ENCODE measurements around the gene S100Z.

DNA sequence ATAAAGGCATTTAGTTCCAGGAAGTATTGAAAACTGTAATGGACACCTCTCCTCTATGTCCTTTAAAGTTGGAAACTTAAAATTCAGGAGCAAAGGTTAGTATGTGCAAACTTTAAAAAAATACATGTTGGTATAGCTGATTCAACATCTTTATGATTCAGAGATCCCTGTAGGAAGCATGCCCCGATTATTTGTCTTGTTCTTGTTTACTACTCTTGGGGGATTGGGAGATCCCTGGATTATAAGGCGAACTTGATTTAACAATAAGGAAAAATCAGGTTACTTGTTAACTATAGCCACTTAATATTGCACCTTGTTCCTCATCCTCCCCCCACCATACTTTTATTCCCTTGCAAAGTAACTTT lies 29.3 kb upstream of the S100Z start:
- TF ChIP-seq, protein P1, sequence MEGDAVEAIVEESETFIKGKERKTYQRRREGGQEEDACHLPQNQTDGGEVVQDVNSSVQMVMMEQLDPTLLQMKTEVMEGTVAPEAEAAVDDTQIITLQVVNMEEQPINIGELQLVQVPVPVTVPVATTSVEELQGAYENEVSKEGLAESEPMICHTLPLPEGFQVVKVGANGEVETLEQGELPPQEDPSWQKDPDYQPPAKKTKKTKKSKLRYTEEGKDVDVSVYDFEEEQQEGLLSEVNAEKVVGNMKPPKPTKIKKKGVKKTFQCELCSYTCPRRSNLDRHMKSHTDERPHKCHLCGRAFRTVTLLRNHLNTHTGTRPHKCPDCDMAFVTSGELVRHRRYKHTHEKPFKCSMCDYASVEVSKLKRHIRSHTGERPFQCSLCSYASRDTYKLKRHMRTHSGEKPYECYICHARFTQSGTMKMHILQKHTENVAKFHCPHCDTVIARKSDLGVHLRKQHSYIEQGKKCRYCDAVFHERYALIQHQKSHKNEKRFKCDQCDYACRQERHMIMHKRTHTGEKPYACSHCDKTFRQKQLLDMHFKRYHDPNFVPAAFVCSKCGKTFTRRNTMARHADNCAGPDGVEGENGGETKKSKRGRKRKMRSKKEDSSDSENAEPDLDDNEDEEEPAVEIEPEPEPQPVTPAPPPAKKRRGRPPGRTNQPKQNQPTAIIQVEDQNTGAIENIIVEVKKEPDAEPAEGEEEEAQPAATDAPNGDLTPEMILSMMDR (IDR thresholded peaks at IDR 0.05): no peak
- TF ChIP-seq POLR2A (IDR thresholded peaks at IDR 0.05) (no peak), EP300 (IDR thresholded peaks at IDR 0.05) (no peak)
